ENCODE data around the gene USP7. TPM values are rescaled to one million over a fixed set of nuclear protein-coding genes. Genes with fewer than 3 reads are reported as not detected.

USP7 gene
- total RNA-seq, 1 donor from 2014 or later: 96.9 TPM

DNA sequence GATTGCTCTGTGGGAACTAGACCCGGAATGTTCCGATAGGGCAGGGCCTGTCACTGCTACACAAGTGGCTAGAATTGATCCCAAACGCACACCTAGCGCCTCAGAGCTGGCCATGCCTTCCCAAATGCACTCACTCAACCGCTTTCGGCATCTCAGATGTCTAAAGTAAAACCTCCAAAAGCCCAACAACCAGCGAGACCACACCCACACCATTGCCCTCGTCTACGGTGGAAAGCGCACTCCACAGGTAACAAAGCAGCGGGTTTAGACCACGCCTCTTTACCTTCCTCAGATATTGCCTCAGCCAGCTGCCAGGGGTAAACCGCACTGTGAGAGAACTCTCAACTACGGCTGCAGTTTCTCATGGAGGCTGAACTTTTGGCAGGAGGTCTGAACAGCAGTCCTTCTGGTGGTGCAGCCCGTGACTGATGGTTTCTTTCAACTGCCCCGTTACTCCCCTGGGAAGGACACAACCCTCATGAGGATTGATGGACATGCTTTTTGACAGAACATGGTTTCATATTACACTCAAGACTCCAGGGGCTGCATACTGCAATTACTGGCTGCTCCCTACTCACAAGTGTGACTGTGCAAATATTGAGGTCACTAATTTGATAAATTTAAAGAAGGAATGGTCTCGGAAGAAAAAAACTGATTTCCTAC is 34.5 kb downstream of the USP7 start:
- Histone ChIP-seq H3K4me3 (ENCODE audit: insufficient read depth, low read depth, low read length) (no peak overlapping the region), H3K4me2 (ENCODE audit: low read length) (no peak overlapping the region), H3K9ac (ENCODE audit: low read length) (no peak overlapping the region), H3K4me1 (ENCODE audit: insufficient read depth, low read length) (no peaks in the 10 kb centered on the region), H3K27me3 (ENCODE audit: insufficient read depth, low read length) (no peaks in the 10 kb centered on the region), H2AFZ (ENCODE audit: low read depth, low read length) (no peak overlapping the region), H4K20me1 (ENCODE audit: insufficient read depth, low read length) (peaks cover 97% of the 10 kb centered on the region), H3K27ac (ENCODE audit: low read depth, low read length) (no peak overlapping the region), H3K79me2 (ENCODE audit: insufficient read depth, low read length) (peaks cover 95% of the 10 kb centered on the region), H3K9me3 (ENCODE audit: insufficient read depth, low read depth, low read length) (no peaks in the 10 kb centered on the region), H3K36me3 (ENCODE audit: insufficient read depth, low read length) (peaks cover 17% of the 10 kb centered on the region)
- peaks cover 10% of the 10 kb centered on the region for H3K4me1 Mint-ChIP-seq (ENCODE audit: low read depth, unreplicated experiment)
- DNase-seq (ENCODE audit: low read depth): no peak
- no peak overlapping the region for H3K4me3 Mint-ChIP-seq (ENCODE audit: unreplicated experiment)
- H3K27ac Mint-ChIP-seq (ENCODE audit: unreplicated experiment): peak overlapping the region; percentile 14
- H3K9me3 Mint-ChIP-seq (ENCODE audit: unreplicated experiment): no peaks in the 10 kb centered on the region
- H3K27me3 Mint-ChIP-seq (ENCODE audit: low read depth, unreplicated experiment): no peaks in the 10 kb centered on the region
- TF ChIP-seq, protein P1, sequence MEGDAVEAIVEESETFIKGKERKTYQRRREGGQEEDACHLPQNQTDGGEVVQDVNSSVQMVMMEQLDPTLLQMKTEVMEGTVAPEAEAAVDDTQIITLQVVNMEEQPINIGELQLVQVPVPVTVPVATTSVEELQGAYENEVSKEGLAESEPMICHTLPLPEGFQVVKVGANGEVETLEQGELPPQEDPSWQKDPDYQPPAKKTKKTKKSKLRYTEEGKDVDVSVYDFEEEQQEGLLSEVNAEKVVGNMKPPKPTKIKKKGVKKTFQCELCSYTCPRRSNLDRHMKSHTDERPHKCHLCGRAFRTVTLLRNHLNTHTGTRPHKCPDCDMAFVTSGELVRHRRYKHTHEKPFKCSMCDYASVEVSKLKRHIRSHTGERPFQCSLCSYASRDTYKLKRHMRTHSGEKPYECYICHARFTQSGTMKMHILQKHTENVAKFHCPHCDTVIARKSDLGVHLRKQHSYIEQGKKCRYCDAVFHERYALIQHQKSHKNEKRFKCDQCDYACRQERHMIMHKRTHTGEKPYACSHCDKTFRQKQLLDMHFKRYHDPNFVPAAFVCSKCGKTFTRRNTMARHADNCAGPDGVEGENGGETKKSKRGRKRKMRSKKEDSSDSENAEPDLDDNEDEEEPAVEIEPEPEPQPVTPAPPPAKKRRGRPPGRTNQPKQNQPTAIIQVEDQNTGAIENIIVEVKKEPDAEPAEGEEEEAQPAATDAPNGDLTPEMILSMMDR (IDR thresholded peaks at IDR 0.05; ENCODE audit: insufficient read depth, low read depth, low read length): no peak
- no peak for TF ChIP-seq EZH2 (IDR thresholded peaks at IDR 0.05; ENCODE audit: insufficient read depth, low read length)
- FAIRE-seq: no peak
- peaks cover 8% of the 10 kb centered on the region for H3K36me3 Mint-ChIP-seq (ENCODE audit: low read depth, unreplicated experiment)

DNA sequence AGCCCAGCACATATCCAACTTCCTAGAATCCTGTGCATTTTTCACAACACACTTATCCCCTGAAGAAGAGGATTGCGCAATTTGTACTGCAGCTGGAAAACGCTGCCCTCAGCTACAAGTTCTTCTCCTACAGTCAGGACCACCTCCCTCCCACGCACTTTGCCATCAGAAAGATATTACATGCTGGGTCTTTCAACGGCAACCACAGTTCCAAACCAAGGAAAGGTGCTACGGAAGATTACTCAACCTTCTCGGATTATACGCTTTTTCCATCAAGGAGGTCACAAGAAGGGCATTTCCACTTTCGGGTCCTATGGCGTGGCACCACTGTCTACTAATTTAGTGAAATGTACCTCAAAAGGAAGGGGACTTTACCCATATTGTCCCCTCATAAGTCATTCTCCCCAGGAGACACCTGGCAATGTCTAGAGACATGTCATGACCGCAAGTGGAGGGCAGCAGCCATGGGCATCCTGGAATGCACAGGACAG is 35.2 kb downstream of the USP7 start:
- H3K4me2 ChIP-seq (ENCODE audit: low read length): no peak overlapping the region

More for the DNA sequence above, 35.2 kb downstream of the USP7 start:
- Mint-ChIP-seq H3K4me3 (ENCODE audit: unreplicated experiment) (no peak overlapping the region), H3K27me3 (ENCODE audit: low read depth, unreplicated experiment) (no peaks in the 10 kb centered on the region), H3K27ac (ENCODE audit: unreplicated experiment) (no peak overlapping the region), H3K9me3 (ENCODE audit: unreplicated experiment) (no peaks in the 10 kb centered on the region), H3K36me3 (ENCODE audit: low read depth, unreplicated experiment) (peaks cover 10% of the 10 kb centered on the region), H3K4me1 (ENCODE audit: low read depth, unreplicated experiment) (peaks cover 13% of the 10 kb centered on the region)
- DNase-seq (ENCODE audit: low read depth) (peak; percentile 10), FAIRE-seq (no peak)
- Histone ChIP-seq H2AFZ (ENCODE audit: low read depth, low read length) (no peak overlapping the region), H3K27me3 (ENCODE audit: insufficient read depth, low read length) (no peaks in the 10 kb centered on the region), H4K20me1 (ENCODE audit: insufficient read depth, low read length) (peaks cover 97% of the 10 kb centered on the region), H3K27ac (ENCODE audit: low read depth, low read length) (no peak overlapping the region), H3K79me2 (ENCODE audit: insufficient read depth, low read length) (peaks cover 95% of the 10 kb centered on the region), H3K9me3 (ENCODE audit: insufficient read depth, low read depth, low read length) (no peaks in the 10 kb centered on the region), H3K4me3 (ENCODE audit: insufficient read depth, low read depth, low read length) (no peak overlapping the region), H3K36me3 (ENCODE audit: insufficient read depth, low read length) (peaks cover 20% of the 10 kb centered on the region), H3K9ac (ENCODE audit: low read length) (no peak overlapping the region), H3K4me1 (ENCODE audit: insufficient read depth, low read length) (no peaks in the 10 kb centered on the region)
- TF ChIP-seq, protein P1 (IDR thresholded peaks at IDR 0.05; ENCODE audit: insufficient read depth, low read depth, low read length): no peak
- TF ChIP-seq EZH2 (IDR thresholded peaks at IDR 0.05; ENCODE audit: insufficient read depth, low read length): no peak

All from astrocyte (in vitro differentiated cells and primary cell).